IMR-90 (cell line): Measurements from ENCODE around the gene PEX19. TPM values are rescaled to one million over a fixed set of nuclear protein-coding genes. Genes with fewer than 3 reads are reported as not detected.
"Not testable (repeated sequence)": the region's sequence is repeated elsewhere in the genome, so short reads cannot be mapped to it uniquely, and the experiment has no call there.

Experiments used
- ATAC-seq: fragments of 200-7000 bp; cut with Tn5 transposase; 2 replicates; pipeline ENCODE4 v1.9.1; 2020; ENCODE audit warnings: low read depth, mild to moderate bottlenecking, moderate library complexity
- BruUV-seq: library from RNA; stranded (reverse); fragments of 400-500 nt; replicated peaks from 2 replicates; lab custom pipeline; 2021; lab: Mats Ljungman, UMichigan
- CTCF ChIA-PET: fragments of 300-600 bp; formaldehyde crosslinking; extraction: SDS; loops from one replicate; lab custom pipeline; 2021; ENCODE audit warnings: antibody characterized with exemption; lab: Yijun Ruan, JAX
- POLR2A ChIA-PET: fragments of 300-600 bp; sonication (Branson Sonifier 250); formaldehyde crosslinking; loops from one replicate; lab custom pipeline; 2022; ENCODE audit warnings: antibody characterized with exemption; ENCODE audit not compliant: unreplicated experiment; lab: Charles Lee
- DNase-seq: peaks from one replicate; pipeline ENCODE4 v3.0.0; 2013
- H2AFZ ChIP-seq: replicated peaks from 2 replicates; pipeline ENCODE3; 2013; ENCODE audit warnings: low read length, mild to moderate bottlenecking; ENCODE audit not compliant: poor library complexity
- H2AK5ac ChIP-seq: 2 replicates; pipeline ENCODE4 v1.6.1; 2013; ENCODE audit warnings: low read depth, low read length, inconsistent platforms
- H2AK9ac ChIP-seq: replicated peaks from 2 replicates; pipeline ENCODE3; 2013; ENCODE audit warnings: mild to moderate bottlenecking, low read depth, low read length, moderate library complexity; ENCODE audit not compliant: poor library complexity
- H2BK120ac ChIP-seq: 2 replicates; pipeline ENCODE4 v1.6.1; 2013; ENCODE audit warnings: low read depth, low read length, inconsistent platforms
- H2BK15ac ChIP-seq: 3 replicates; pipeline ENCODE4 v1.6.1; 2013; ENCODE audit warnings: low read depth, low read length, inconsistent platforms
- H2BK20ac ChIP-seq: 2 replicates; pipeline ENCODE4 v1.6.1; 2013; ENCODE audit warnings: low read depth, mild to moderate bottlenecking, inconsistent platforms, low read length, moderate library complexity
- H2BK5ac ChIP-seq: 2 replicates; pipeline ENCODE4 v1.6.1; 2013; ENCODE audit warnings: mild to moderate bottlenecking, low read depth, low read length, inconsistent platforms; ENCODE audit not compliant: poor library complexity, severe bottlenecking
- H3K14ac ChIP-seq: replicated peaks from 2 replicates; pipeline ENCODE4 v1.6.1; 2013; ENCODE audit warnings: low read depth, low read length, inconsistent platforms
- H3K18ac ChIP-seq: 2 replicates; pipeline ENCODE4 v1.6.1; 2013; ENCODE audit warnings: low read depth, low read length, control low read depth
- H3K23ac ChIP-seq: 2 replicates; pipeline ENCODE4 v1.6.1; 2013; ENCODE audit warnings: low read depth, low read length, inconsistent platforms
- H3K27ac ChIP-seq: 2 replicates; pipeline ENCODE4 v1.5.1; 2013; ENCODE audit warnings: mild to moderate bottlenecking, control low read depth, low read length; ENCODE audit not compliant: insufficient read depth
- H3K27me3 ChIP-seq: 2 replicates; pipeline ENCODE4 v1.6.1; 2013; ENCODE audit warnings: low read length; ENCODE audit not compliant: control insufficient read depth, insufficient read depth
- H3K36me3 ChIP-seq: 2 replicates; pipeline ENCODE4 v1.6.1; 2013; ENCODE audit warnings: low read length, mixed read lengths; ENCODE audit not compliant: control insufficient read depth, insufficient read depth
- H3K4ac ChIP-seq: 2 replicates; pipeline ENCODE4 v1.6.1; 2013; ENCODE audit warnings: low read depth, low read length, inconsistent platforms
- H3K4me1 ChIP-seq: 2 replicates; pipeline ENCODE4 v1.6.1; 2013; ENCODE audit warnings: low read length, mixed read lengths; ENCODE audit not compliant: control insufficient read depth, insufficient read depth
- H3K4me2 ChIP-seq: 2 replicates; pipeline ENCODE4 v1.6.1; 2013; ENCODE audit warnings: low read depth, mild to moderate bottlenecking, control low read depth, low read length, moderate library complexity
- H3K4me3 ChIP-seq: 2 replicates; pipeline ENCODE4 v1.5.1; 2013; ENCODE audit warnings: low read depth, mild to moderate bottlenecking, control low read depth, low read length, moderate library complexity; ENCODE audit not compliant: insufficient read depth
- H3K56ac ChIP-seq: 2 replicates; pipeline ENCODE4 v1.6.1; 2013; ENCODE audit warnings: low read length, inconsistent platforms; ENCODE audit not compliant: insufficient read depth; ENCODE audit errors: extremely low read depth
- H3K79me1 ChIP-seq, 2 experiments: 2 replicates each; pipeline ENCODE4 v1.6.1; 2013; ENCODE audit warnings: low read length in 2 of 2, inconsistent platforms in 1 of 2, low read depth in 1 of 2
- H3K9ac ChIP-seq: 2 replicates; pipeline ENCODE4 v1.6.1; 2013; ENCODE audit warnings: low read depth, low read length, control low read depth
- H3K9me1 ChIP-seq: 2 replicates; pipeline ENCODE4 v1.6.1; 2013; ENCODE audit warnings: low read length, inconsistent platforms; ENCODE audit not compliant: insufficient read depth
- H3K9me3 ChIP-seq: 2 replicates; pipeline ENCODE4 v1.6.1; 2013; ENCODE audit warnings: low read length; ENCODE audit not compliant: control insufficient read depth, insufficient read depth
- H4K20me1 ChIP-seq: 2 replicates; pipeline ENCODE4 v1.6.1; 2013; ENCODE audit warnings: low read length, inconsistent platforms; ENCODE audit not compliant: insufficient read depth
- H4K5ac ChIP-seq: 2 replicates; pipeline ENCODE4 v1.6.1; 2013; ENCODE audit warnings: mild to moderate bottlenecking, low read depth, low read length, control low read depth
- H4K8ac ChIP-seq, 2 experiments: 2 replicates each; pipeline ENCODE4 v1.6.1; 2013; ENCODE audit warnings: low read depth in 2 of 2, low read length in 2 of 2, control low read depth in 1 of 2, inconsistent platforms in 1 of 2
- H4K91ac ChIP-seq: 2 replicates; pipeline ENCODE4 v1.6.1; 2013; ENCODE audit warnings: low read depth, low read length, inconsistent platforms; ENCODE audit not compliant: insufficient read depth
- WGBS, 2 experiments: methylation state at CpG; one replicate each; pipeline versions ENCODE4 v1.1.5 to v1.1.7; 2013; ENCODE audit warnings: missing lambda C conversion rate in 2 of 2; ENCODE audit not compliant: insufficient read length in 1 of 2; ENCODE audit errors: extremely low coverage in 2 of 2; 5-methylcytosine and 5-hydroxymethylcytosine counted together
- dilution Hi-C: fragments of 300-500 bp; cut with HindIII; formaldehyde crosslinking; loops from one replicate; pipeline ENCODE4 v1.14.3; 2018; ENCODE audit warnings: low sequenced_read_pairs; ENCODE audit not compliant: unreplicated experiment
- in situ Hi-C: fragments of 300-500 bp; cut with MboI; formaldehyde crosslinking; loops from 3 replicates; pipeline ENCODE4 v1.14.3; 2019; ENCODE audit warnings: low sequenced_read_pairs, inconsistent platforms, mixed read lengths
- intact Hi-C: fragments of 100-400 bp; cut with micrococcal nuclease; formaldehyde crosslinking; loops from 2 replicates; pipeline ENCODE4 v1.10.0; 2022
- polyA plus RNA-seq, 3 experiments: library from polyadenylated mRNA; depleted of rRNA; stranded (reverse); fragments of >200 nt; gene quantifications; 2 replicates each; pipeline ENCODE4 v1.2.3, GENCODE V29; 2012; ENCODE audit warnings: low replicate concordance in 1 of 3
- total RNA-seq: library from RNA; depleted of rRNA; stranded (reverse); fragments of >200 nt; gene quantifications from 2 replicates; pipeline ENCODE4 v1.2.3, GENCODE V29; 2012

PEX19 gene
- total and polyA plus RNA-seq, 2 of the 4 experiments (the other 2 are of a cell fraction): 44.5 to 67.7 TPM

DNA sequence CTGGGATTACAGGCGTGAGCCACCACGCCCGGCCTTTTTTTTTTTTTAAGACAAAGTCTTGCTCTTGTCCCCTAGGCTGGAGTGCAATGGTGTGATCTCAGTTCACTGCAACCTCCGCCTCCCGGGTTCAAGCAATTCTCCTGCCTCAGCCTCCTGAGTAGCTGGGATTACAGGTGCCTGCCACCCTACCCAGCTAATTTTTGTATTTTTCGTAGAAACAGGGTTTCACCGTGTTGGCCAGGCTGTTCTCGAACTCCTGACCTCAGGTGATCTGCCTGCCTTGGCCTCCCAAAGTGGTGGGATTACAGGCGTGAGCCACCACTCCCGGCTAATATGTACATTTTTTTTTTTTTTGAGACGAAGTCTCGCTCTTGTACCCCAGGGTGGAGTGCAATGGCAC is 2.8 kb upstream of the PEX19 start:
- H4K5ac ChIP-seq, in situ Hi-C loops, H2AK9ac ChIP-seq, H3K9me1 ChIP-seq, H3K27me3 ChIP-seq, H2AFZ ChIP-seq, H2BK20ac ChIP-seq, H4K8ac ChIP-seq, intact Hi-C loops, H2BK120ac ChIP-seq, H3K18ac ChIP-seq, H3K56ac ChIP-seq, ATAC-seq, H2BK15ac ChIP-seq, H3K4me1 ChIP-seq, BruUV-seq, H4K91ac ChIP-seq, H3K14ac ChIP-seq, H3K4me3 ChIP-seq, DNase-seq, H3K9ac ChIP-seq, dilution Hi-C loops, H3K23ac ChIP-seq, H3K27ac ChIP-seq, H3K4me2 ChIP-seq, POLR2A ChIA-PET, H3K9me3 ChIP-seq, H2AK5ac ChIP-seq, H2BK5ac ChIP-seq, H3K4ac ChIP-seq: not testable (repeated sequence)
- CTCF ChIA-PET: interaction anchor here (0.6 to 1.0 kb wide), 4 partner anchors 14 to 179 kb away, joined by 3 to 6 read pairs (median 4); no protein-coding TSS in a partner anchor
- Histone ChIP-seq H3K36me3 (peaks cover 34% of the 10 kb centered on the region), H3K79me1 (peaks cover 27 to 36% of the 10 kb centered on the region in 2 experiments), H4K20me1 (peaks cover 16% of the 10 kb centered on the region; the same call in 1 of the 2 replicates)
- WGBS, 2 experiments: no CpG with 5 or more reads among the region's 12 CpGs
